HG02759 (cell line): ENCODE measurements around the gene KRT83.
A peak's percentile ranks its signal among the peaks of the same experiment; 100 is the strongest.
"Not testable (repeated sequence)": the region's sequence is repeated elsewhere in the genome, so short reads cannot be mapped to it uniquely, and the experiment has no call there.

ENCODE experiments used
- ATAC-seq: cut with Tn5 transposase; IDR thresholded peaks from one replicate; pipeline ENCODE4 v1.9.1; 2021; ENCODE audit warnings: mild to moderate bottlenecking, moderate library complexity; ENCODE audit not compliant: unreplicated experiment

The KRT83 gene

GRCh38 chr12:52290483-52291134 is 30.6 kb downstream of the KRT83 start:
- ATAC-seq, result not testable (repeated sequence)

DNA sequence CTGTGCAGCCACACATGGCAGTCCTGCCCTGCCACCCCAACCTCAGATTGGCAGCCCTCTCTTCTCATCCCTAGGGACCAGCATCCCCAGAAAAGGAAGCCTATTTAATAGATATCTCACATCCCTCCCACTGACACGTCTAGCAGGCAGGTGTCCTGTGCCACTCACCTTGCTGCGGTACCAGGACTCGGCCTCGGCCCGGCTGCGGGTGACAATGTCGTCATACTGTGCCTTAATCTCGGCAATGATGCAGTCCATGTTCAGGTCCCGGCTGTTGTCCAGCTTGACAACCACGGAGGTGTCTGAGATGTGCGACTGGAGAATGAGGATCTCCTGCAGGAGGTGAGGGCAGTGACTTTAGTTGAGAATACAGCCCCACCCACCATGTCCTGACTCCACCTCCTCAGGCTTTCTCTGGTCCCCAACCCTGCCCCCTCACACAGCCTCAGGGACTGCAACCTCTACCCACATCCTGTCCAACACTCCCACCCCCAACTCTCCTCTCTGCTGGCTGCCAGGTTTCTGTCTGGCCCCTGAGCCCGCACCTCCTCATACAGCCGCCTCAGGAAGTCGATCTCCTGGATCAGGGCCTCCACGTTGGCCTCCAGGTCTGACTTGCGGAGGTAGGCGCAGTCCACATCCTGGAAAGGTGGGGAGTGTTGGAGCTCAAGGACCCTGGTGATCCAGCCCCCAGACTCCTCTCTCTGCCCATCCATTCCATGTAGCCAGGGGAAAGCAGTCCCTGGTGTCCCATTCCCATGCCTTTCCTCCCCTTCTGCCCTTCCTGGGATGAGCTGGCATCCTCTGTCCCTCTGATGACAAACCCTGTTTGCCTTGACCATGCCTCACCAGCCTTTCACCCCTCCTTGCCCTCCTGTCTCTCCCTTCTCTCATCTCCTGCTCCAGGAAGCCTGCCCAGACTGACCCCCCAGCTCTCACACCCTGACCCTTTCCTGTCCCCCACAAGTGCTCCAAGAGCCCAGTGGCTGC is 33.1 kb downstream of the KRT83 start:
- peak; percentile 83 for ATAC-seq

DNA sequence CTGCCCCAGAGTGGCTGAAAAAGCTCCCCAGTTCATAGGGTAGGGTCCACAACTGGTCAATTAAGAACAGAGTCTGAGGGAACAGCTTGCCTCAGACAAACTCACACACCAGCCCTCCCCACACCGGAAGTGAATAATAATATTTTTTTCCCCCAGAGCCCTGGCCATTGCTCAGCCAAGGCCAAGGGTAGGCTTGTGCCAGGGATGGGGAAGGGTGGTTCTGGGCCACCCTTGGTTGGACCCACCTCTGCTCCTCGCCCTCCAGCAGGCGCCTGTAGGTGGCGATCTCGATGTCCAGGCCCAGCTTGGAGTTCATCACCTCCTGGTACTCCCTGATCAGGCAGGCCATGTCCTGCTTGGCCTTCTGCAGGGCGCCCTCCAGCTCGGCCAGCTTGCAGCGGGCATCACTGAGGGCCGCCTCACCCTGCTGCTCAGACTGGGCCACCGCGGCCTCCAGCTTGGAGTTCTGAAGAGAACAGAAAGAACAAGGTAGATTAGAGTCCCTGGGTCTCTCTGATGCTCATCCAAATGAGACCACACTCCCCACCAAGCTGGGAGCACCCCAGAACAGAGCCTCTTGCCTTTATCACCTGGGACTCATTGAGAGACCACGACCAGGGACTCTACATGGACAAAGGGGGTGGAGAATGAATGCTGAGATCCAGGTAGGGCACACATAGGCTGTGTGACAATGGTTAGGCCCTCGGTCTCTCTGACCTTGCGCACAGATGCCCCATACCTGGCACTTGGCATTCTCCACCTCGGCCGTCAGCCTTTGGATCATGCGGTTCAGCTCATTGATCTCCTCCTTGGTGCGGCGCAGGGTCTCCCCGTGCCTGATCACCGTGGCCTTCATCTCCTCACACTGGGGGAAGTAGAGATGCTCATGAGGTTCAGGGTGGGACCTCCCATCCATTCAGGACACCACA is 34.1 kb downstream of the KRT83 start:
- not testable (repeated sequence) for ATAC-seq

DNA sequence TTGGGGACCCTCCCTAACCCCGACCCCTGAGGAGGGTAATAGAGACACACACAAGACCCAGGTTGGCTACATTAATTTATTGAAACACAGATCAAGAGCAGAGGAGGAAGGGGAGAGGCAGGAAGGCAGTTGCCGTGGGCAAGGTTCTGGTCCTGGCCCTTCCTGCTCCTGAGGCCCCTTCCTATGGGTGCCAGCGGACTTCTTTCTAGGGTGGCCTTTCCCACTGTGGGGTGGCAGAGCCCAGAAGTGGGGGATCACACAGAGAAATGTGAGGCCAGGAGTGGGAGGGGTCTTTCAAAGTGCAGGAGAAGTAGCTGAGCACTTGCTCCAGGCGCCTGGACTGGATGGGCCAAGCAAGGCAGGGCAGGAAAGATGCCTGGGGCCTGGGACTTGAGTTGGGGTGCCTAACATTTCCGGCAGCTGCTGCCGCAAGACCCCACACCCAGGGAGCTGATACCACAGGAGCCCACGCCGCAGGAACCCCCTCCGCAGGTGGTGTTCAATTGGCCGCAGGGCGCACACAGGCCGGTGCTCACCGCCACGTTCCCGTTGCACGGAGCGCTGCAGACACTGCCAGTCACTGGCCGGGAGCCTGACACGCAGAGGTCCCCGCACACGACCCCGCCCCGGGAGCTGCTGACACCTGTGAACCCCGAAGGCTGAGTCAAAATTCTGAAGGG is 35.2 kb downstream of the KRT83 start:
- ATAC-seq, result no peak

- ATAC-seq, result no peak
Measured at GRCh38 chr12:52285172-52285745, 35.9 kb downstream of the KRT83 start.

- ATAC-seq, result no peak
Measured at GRCh38 chr12:52284562-52285171, 36.5 kb downstream of the KRT83 start.

- ATAC-seq, result no peak
Measured at GRCh38 chr12:52280796-52281560, 40.2 kb downstream of the KRT83 start.

DNA sequence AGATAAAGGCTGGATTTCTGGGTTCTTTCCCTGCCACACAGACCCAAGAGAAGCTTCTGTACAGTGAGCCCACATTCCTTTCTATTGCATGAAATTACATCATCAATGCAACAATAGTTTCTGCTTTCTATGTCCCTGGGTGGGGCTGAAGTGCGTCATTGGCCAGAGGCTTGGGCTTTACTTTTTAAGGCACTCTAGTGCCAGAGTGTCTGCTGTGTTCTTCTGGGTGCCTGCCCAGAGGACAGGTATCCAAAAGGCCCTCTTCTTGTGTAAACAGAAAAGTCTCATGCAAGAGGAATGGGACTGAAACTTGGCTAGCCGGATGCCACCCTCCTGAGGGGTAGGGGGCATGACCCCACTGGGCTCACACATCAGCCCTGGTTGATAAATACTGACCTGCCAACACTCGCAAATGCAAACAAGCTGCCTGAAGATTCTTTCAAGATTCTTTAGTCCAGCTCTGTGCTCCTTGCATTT is 40.8 kb downstream of the KRT83 start:
- ATAC-seq, result no peak

- ATAC-seq, result no peak
Measured at GRCh38 chr12:52279422-52280318, 41.5 kb downstream of the KRT83 start.

GRCh38 chr12:52278575-52279421 is 42.4 kb downstream of the KRT83 start:
- peak; percentile 89 for ATAC-seq

DNA sequence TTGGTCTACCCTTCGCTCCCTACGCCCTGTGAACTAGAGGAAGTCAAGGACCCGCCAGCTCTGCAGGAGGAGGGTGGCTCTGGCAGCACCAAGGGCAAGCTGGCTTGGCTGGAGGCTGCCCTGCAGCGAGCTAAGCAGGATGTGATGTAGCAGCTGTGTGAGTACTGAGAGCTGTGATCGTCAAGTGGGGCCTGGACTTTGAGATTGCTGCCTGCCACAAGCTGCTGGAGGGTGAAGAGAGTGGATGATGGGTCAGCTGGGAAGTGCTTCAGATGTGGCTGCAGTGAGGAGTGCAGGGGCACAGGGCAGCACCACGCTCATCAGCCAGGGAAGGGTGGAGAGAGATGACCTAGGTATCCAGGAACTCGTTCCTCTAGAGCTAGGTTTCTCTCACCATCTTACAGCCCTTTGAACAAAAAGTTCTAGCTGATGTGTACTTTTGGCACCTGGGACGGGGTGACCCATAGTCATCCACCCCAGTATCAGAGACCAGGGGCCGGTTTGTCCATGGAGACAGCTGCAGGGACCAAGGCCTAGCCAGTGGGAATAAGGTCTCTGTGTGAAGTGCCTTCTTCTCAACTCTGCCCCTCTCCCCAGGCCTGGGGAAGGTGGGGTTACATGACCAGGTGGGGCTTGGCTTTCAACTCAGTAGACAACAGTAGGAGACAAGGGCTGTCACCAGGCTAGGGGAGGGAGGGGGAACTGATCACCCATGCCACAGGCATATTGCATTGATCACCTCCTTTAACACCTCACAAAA is 43.5 kb downstream of the KRT83 start:
- no peak for ATAC-seq

- ATAC-seq, result no peak
Measured at GRCh38 chr12:52275686-52276085, 45.5 kb downstream of the KRT83 start.

GRCh38 chr12:52274521-52275120 is 46.6 kb downstream of the KRT83 start, which contains the start of gene KRT86:
Gene KRT86 (plus strand): TSS chr12:52274645. CDS start chr12:52301917, 27,272 bp downstream.
- ATAC-seq, result no peak

DNA sequence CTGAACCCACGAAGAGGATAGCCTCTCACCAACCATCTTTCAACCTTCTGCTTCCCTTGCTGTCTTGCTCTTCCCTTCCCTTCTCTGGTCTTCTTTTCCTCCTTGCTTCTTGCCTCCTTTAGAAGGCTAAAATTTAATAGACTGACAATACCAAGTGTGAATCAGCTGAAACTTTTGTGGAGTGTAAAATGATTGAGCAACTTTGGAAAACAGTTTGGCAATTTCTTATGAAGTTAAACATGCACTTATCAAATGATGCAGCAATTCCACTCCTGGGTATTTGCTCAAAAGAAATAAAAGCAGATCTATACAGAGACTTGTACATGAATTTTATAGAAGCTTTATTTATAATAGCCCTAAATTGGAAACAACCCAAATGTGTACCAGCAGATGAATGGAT is 50.0 kb downstream of the KRT83 start:
- no peak for ATAC-seq

- no peak for ATAC-seq
Measured at GRCh38 chr12:52270541-52271070, 50.6 kb downstream of the KRT83 start.
